GM18507 (cell line): ENCODE results near the gene GLIS1.

Experiments used
- DNase-seq: peaks from one replicate; pipeline ENCODE4 v3.0.0; 2011; ENCODE audit warnings: low read depth; ENCODE audit not compliant: insufficient read length; ENCODE audit errors: extremely low spot score
- FAIRE-seq: peaks from 2 replicates; lab custom pipeline; 2011; peaks lifted over from hg19 to GRCh38; lab: Jason Lieb, UNC

Gene GLIS1

GRCh38 chr1:53475664-53476063, 263.3 kb downstream of the GLIS1 start:
- no peak for DNase-seq
- no peak for FAIRE-seq

GRCh38 chr1:53473463-53473862, 265.5 kb downstream of the GLIS1 start:
- DNase-seq (no peak), FAIRE-seq (no peak)

- FAIRE-seq (no peak), DNase-seq (no peak)
These were observed 268.0 kb downstream of the GLIS1 start for GRCh38 chr1:53471000-53471399.

- DNase-seq (no peak), FAIRE-seq (no peak)
These were observed 268.4 kb downstream of the GLIS1 start for GRCh38 chr1:53470584-53470983.

GRCh38 chr1:53470155-53470554, 268.8 kb downstream of the GLIS1 start:
- FAIRE-seq (no peak), DNase-seq (no peak)

DNA sequence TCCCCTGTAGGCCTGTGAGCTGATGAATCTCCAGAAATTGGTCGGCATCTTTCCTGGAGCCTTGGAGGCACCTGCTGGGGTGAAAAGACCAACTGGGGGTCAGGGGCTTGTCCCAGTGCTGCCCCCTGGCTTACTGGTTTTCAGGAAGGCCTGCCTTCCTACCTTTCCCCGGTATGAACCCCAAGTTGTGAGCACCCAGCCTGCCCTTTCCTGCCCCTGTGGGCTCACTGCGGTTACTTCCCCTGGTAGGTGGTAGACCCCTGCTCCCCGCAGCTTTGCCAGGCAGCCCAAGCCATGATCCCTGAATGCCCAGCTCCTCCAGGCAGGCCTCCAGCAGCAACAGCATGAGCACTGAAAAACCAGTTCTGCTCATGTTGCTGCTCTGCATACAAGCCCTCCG, 269.6 kb downstream of the GLIS1 start:
- FAIRE-seq: no peak
- DNase-seq: no peak

DNA sequence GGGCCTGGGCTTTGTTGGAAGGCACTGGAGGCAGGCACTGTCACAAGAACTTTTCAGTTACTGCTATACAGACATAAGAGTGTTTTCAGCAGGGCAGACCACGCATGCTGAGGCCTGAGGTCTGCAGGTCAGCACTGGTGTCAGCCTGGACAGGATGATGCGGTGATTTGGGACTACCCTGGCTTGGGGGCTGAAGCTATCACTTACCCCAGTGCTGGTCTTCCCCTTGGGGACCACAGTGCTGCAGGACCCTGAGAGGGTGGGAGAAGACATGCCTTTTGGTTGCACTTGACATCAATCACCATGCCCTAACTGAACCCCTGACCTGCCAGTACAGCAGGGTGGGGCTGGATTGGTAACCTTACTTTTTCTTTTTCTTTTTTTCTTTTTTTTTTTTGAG, 270.6 kb downstream of the GLIS1 start:
- no peak for FAIRE-seq
- no peak for DNase-seq

DNA sequence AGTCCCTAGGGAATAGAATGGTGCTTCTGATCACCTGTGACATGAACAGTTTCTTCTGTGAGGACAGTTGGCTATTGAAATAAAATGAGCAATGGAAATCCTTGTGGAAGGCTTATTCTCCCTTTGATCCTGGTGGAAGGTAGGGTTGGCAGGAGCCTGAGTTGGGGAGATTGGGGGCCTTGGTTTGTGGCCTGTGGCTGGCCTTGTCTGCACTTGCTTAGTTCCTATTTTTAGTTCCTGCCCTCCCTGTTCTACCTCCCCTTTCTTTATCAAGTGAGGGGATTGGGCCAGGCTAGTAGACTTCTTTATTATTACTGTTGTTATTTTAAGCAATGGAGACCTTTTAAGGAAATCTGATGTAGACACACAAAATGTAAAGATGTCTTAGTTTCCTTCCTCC, 271.6 kb downstream of the GLIS1 start:
- no peak for FAIRE-seq
- DNase-seq: no peak

DNA sequence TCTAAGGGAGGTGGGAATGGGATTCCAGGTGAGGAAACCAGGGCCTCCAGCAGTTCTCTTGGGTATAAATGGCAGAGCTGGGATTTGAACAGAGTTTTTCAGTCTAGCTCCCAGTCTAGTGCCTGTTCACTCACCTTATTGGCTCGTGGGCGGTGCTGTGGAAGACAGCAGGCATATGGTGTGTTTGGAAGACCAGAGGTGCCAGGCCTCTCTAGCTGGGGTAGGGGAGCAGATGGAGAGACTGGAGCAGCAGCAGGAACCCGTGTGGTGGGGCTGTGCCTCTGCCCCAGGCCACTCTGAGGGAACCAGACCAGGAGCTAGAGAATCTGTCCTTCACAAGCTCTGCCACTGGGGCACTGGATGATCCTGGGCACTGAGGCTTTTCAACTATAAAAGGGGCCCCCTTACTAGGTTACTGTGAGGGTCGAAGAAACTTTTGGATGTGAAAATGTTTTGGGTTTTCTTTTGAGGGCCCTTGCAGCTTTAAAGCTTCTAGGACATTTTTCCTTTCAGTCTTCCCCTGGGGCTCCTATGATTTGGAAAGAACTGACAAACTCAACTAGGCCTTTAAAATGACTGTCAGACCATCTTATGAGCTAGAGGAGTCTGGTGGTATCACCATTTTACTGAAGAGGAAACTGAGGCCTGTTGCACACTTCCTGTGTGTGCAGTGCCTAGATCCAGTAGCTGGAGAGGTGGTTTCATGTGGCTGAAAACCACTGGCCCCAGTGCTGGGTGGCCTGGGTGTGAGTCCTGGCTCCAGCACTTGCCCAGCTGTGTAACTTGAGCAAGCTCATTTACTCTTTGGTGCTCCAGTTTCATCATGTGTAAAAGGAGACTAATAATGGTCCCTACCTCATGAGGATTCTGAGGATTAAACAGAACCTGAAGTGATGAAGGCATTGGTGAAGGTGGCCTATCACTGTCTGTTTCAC, 273.7 kb downstream of the GLIS1 start:
- FAIRE-seq (no peak), DNase-seq (no peak)

DNA sequence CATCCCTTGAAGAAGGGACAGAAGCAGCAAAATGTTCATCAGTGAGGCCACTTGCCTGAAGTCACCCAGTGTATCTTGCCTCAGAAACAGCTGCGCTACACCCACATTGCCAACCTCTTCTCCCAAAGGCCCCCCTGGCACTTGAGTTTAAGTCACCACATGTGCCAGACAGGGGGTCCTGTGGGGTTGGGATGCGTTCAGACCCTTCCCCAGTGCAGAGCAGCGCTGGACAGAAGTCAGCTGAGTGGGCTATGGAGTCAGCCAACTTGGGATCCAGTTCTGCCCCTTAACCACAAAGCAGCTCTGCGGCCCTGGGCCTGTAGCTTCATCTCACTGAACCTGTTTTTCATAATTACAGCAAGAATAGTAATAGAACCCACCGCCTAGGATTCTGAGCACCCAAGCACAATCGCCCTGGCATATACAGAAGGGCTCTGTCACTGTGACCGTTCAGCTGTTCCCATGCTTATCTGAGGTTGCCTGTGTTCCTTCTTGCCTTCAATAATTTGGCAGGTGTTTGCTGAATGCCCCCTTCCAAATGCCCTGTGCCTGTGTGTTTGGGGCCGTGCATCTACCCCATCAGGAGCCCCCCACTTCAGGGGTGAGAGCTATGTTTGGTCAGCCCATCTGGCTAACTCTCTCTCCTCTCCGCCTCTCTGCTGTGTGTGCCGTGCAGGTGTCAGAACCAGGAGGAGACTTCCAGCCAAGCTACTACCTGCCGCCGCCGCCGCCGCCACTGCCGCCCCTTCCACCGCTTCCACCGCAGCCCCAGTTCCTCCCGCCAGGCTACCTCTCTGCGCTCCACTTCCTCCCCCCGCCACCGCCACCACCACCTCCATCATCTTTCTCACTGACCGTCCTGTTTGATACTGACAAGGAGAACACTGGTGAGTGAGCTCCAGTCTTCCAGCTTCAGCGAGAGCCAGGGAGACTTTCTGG, 274.7 kb downstream of the GLIS1 start:
- no peak for FAIRE-seq
- no peak for DNase-seq

DNA sequence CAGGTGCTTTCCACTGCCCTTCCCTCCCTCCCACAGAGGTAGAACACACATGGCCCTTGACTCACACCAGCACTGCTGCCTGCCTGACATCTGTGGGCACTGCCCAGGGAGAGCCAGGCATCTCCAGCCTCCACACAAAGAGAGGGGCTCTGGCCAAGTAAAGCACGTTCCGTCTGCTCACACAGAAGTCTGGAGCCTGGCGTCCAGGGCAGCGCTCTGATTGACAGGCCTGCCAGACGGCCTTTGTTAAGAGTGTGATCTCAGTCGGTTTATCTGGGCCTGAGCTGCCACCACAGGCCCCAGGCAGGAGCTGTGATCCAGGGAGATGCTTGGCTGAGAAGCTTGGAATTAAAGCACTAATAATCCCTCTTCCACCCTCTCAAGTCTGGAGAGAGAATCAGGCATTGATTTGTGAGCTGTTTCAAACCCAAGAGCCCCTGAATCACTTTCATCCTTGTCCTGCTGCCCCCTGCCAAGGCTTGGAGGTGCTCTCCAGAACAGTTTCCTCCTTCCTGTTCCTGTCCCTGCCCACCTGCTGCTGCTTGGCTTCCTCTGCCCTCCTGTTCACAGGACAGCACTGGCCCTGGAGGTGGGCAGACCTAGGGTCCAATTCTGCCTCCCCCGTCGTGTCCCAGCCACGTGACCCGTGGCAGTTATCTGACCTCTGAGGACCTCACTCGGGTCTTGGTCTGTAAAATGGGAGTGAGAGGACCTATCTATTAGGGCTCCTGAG, 276.0 kb downstream of the GLIS1 start:
- FAIRE-seq (no peak), DNase-seq (no peak)

- no peak for DNase-seq
- FAIRE-seq: no peak
These were observed 276.8 kb downstream of the GLIS1 start for GRCh38 chr1:53462193-53462592.

- FAIRE-seq (no peak), DNase-seq (no peak)
These were observed 277.5 kb downstream of the GLIS1 start for GRCh38 chr1:53461323-53462044.

- FAIRE-seq: no peak
- DNase-seq: no peak
These were observed 278.2 kb downstream of the GLIS1 start for GRCh38 chr1:53460666-53461322.

DNA sequence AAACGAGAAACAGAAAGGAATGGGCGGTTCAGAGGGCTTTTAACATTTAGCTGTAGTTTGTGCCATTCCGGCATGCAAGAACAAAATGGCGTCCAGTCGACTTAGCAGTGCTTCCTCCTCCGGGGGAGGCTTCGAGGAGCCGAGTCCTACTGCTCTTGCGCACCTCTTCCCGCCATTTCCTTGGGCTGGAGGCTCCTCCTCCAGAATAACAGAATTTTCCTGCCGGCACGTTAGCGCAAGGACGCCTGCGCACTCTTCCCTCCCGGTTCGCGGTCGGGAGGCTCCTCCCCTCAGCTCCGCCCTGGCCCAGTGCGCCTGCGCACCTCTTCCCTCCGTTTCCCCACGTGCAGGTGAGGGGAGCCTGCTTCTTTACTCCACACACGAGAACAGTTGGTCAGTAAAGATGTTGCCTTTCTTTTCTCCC, 278.7 kb downstream of the GLIS1 start:
- DNase-seq (no peak), FAIRE-seq (no peak)

GRCh38 chr1:53459321-53460175, 279.4 kb downstream of the GLIS1 start, which contains the start of gene DMRTB1:
Gene DMRTB1, plus strand, starts transcription at chr1:53459399. Its CDS starts 55 bp downstream, at chr1:53459454.
- no peak for DNase-seq
- no peak for FAIRE-seq

- DNase-seq (no peak), FAIRE-seq (no peak)
These were observed 280.3 kb downstream of the GLIS1 start for GRCh38 chr1:53458634-53459033.
